Left cardiac atrium (tissue), 4 donors: ENCODE results near the gene TMEM174. TPM values are rescaled to one million over a fixed set of nuclear protein-coding genes. Genes with fewer than 3 reads are reported as not detected.
"Not testable (repeated sequence)": the region's sequence is repeated elsewhere in the genome, so short reads cannot be mapped to it uniquely, and the experiment has no call there.

ENCODE experiments used
- ATAC-seq, 2 donors: fragments of 200-7000 bp; cut with Tn5 transposase; one replicate each; pipeline ENCODE4 v1.9.1; 2020; ENCODE audit warnings: mild to moderate bottlenecking in 2 of 2, moderate library complexity in 2 of 2
- DNase-seq: peaks from one replicate; pipeline ENCODE4 v3.0.0-alpha.2; 2020
- intact Hi-C, 2 donors: fragments of 100-400 bp; cut with DNase I; formaldehyde crosslinking; loops; one replicate each; pipeline versions ENCODE4 v1.14.1 to v1.15.1; 2022 to 2023
- total RNA-seq, 2 donors: library from RNA; stranded (reverse); fragmentation: NEBNext Ultra II Directional; extraction: Animal tissue kit (Norgen Biotek cat#: 25700); gene quantifications; one replicate each; pipeline ENCODE4 v1.2.1, GENCODE V29; 2021
- donor health status: DM: no; HTN: yes; CAD: no.
- donor health status: DM: no; HTN: yes; CAD: no; lungs with severe emphysema.
- donor health status: DM: yes; HTN: yes; CAD: no.
- donor health status: Dilated cardiomyopathy.

Gene TMEM174
- total RNA-seq, 2 donors from 2014 or later = not detected

GRCh38 chr5:73188764-73189531 is 16.0 kb downstream of the TMEM174 start:
- intact Hi-C loops = no loop called here
- DNase-seq = no peak
- no peak for ATAC-seq

- ATAC-seq (peak in 1 of 2 donors; percentile 49), DNase-seq (no peak)
- intact Hi-C loops = no loop called here
Observed at GRCh38 chr5:73189871-73190376, 16.9 kb downstream of the TMEM174 start.

DNA sequence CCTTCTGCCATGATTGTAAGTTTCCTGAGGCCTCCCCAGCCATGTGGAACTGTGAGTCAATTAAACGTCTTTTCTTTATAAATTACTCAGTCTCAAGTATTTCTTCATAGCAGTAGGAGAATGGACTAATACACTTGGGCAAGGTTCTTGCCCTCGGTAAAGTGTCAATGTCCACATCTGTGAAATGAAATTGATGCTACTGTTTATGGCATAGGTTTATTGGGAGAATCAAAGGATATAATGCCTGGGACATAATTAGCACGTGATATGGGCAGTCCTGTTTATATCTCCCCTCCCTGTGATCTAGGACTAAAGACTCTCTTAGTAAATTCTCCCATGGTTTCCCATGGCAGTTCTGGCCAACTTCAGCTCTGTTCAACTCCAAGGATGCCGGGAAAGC is 19.4 kb downstream of the TMEM174 start:
- DNase-seq (no peak), ATAC-seq (no peak)
- intact Hi-C loops = no loop called here

DNA sequence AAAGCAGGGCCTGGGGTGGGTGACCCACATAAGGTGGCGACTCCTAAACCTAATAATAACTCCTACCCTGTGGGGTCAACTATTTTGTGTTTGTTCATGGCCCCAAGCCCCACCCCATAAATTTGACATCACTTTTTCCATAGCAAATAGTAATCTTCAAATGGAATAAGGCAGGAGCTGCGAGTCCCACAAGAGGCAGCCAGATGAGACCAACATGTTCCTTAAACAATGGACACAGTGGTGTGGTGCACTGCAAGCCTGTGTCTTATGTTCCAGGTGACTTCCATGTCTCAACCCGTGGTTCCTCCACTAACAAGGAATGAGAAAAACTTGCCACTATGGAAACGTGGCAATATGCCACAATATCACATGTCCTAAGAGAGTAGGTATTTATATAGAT is 20.6 kb downstream of the TMEM174 start:
- ATAC-seq = no peak
- DNase-seq = no peak
- intact Hi-C loops = no loop called here

GRCh38 chr5:73196201-73196600 is 23.2 kb downstream of the TMEM174 start:
- DNase-seq (no peak), ATAC-seq (no peak)
- intact Hi-C loops = no loop called here

GRCh38 chr5:73197637-73198257 is 24.8 kb downstream of the TMEM174 start:
- intact Hi-C loops = no loop called here
- ATAC-seq (no peak), DNase-seq (no peak)

- intact Hi-C loops = no loop called here
- no peak for DNase-seq
- ATAC-seq = no peak
Observed at GRCh38 chr5:73198833-73199592, 26.0 kb downstream of the TMEM174 start.

GRCh38 chr5:73199671-73200070 is 26.7 kb downstream of the TMEM174 start:
- ATAC-seq = no peak
- intact Hi-C loops = loop anchor here in 1 of 2 donors (5.0 kb wide), 1 partner anchor 117 kb away; no protein-coding TSS in a partner anchor
- DNase-seq = no peak

DNA sequence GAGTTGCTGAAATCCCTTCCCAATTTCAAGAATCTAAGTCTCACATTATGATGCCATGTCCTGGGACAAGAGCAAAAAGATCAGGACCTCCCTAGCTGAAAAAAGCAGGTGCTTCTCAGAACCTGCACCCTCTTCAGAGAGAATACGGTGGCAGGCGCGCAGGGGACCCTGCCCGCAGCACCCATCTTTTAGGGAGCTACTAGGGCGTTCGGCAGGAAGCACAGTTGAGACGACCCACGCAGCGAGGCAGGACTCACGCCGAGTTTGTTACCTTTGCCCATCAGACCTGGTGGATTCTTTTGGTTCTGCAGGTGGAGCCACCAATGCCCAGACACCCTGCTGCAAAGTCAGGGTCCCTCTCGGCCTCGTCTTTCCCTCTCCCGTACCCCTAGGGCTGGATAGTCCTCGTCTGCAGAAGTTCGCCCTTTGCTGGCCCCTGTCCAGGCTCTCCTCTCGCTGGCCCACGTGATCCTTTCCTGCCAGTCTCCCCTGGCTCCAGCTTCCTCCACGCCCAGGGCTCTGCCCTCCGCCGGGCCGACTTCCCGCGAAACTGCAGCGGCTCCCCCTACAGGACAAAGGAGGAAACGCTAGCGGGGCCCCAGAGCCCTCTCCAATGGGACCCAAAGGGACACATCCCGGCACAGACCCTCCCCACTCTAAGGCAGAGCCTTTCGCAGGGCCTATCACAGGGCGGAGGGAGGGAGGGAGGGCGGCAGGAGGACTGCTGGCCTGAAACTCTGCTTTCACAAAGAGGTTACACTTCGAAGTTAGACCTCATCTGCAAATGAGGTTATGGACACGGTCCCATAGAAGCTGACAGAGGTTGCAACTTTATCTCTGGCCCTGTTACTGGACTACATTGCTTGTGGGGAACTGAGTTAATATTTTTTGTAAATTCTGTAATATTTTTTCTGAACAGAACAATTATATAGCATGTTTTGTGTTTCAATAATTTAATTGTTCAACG is 28.8 kb downstream of the TMEM174 start:
- peak; percentile 86 to 87 for ATAC-seq
- intact Hi-C loops = loop anchor here in 1 of 2 donors (5.0 kb wide), 1 partner anchor 120 kb away; no protein-coding TSS in a partner anchor
- DNase-seq = peak; percentile 73

GRCh38 chr5:73204332-73204731 is 31.3 kb downstream of the TMEM174 start:
- no peak for ATAC-seq
- intact Hi-C loops = loop anchor here in 1 of 2 donors (5.0 kb wide), 1 partner anchor 122 kb away; no protein-coding TSS in a partner anchor
- no peak for DNase-seq

DNA sequence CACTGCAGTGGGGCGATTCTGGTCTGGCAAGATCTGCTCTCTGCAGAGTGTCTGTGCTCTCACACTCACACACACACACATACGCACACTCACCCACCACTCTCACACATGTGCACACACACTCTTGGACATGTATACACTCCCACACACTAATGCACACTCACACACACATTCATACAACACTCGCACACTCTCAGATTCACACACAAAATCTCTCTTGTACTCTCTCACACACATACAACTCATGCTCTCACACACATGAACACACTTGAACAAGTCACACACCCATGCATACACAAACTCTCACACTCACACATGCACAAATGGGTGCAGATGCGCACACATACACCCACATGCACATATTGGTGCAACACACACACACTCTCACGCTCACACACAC is 31.7 kb downstream of the TMEM174 start:
- intact Hi-C loops = loop anchor here in 1 of 2 donors (5.0 kb wide), 1 partner anchor 122 kb away; no protein-coding TSS in a partner anchor
- DNase-seq (no peak), ATAC-seq (no peak)

DNA sequence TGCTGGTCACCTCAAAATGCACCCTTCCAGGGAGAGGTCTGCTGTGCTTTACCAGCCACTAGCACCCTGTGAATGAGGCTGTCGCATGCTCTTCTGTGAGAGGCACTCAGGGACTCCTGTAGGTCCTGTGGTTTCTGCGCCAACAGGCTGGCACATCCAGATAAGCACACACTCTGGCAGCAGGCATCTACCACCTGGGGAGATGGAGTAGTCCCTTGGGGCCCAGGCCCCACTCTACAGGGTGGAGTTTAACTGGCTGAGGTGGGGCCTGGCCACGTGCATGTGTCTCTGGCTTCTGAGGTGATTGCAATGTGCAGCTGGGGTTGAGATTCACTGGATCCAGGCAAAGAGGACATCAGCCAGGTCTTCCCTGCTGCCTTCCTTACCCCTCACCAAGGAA is 32.3 kb downstream of the TMEM174 start:
- intact Hi-C loops = no loop called here
- DNase-seq (no peak), ATAC-seq (no peak)

DNA sequence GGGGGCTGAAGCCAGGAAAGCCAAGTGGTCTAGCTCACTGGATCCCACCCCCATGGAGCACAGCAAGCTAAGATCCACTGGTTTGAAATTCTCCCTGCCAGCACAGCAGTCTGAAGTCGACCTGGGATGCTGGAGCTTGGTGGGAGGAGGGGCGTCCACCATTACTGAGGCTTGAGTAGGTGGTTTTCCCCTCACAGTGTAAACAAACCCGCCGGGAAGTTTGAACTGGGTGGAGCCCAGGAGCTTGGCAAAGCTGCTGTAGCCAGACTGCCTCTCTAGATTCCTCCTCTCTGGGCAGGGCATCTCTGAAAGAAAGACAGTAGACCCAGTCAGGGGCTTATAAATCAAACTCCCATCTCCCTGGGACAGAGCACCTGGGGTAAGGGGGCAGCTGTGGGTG is 34.2 kb downstream of the TMEM174 start:
- intact Hi-C loops, ATAC-seq, DNase-seq: not testable (repeated sequence)

GRCh38 chr5:73209075-73209474 is 36.1 kb downstream of the TMEM174 start:
- intact Hi-C loops = not testable (repeated sequence)

DNA sequence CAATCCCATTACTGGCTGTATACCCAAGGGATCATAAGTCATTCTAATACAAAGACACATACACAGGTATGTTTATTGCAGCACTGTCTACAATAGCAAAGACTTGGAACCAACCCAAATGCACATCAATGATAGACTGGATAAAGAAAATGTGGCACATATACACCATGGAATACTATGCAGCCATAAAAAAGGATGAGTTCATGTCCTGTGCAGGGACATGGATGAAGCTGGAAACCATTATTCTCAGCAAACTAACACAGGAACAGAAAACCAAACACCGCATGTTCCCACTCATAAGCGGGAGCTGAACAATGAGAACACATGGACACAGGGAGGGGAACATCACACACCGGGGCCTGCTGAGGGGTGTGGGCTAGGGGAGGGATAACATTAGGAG is 39.7 kb downstream of the TMEM174 start:
- DNase-seq, ATAC-seq: not testable (repeated sequence)
- intact Hi-C loops = loop anchor here (10.0 kb wide), 2 partner anchors 62 to 232 kb away; partner anchors contain the start of gene FOXD1 (in 1 of the 2)

More at GRCh38 chr5:73209075-73209474, 36.1 kb downstream of the TMEM174 start:
- DNase-seq, ATAC-seq: not testable (repeated sequence)

DNA sequence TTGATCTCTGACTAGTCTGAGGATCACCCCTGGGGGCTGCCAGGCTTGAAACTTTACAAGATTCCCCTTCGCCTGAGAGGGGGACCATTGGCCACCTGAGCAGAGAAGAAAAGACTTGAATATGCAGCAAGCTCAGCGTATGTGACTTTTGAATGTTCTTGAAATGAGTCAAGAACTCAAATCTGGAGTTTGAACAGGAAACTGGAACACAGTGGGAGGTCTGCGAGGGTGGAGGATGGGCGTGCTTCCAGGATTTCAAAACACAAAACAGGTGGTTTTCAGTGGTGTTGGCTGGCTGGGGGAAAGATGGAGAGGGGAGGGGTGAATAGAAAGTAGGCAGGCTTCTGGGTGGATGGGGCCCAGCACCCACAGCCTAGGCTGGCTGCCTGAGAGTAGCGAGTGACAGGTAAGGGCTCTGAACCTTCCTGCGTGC is 40.6 kb downstream of the TMEM174 start:
- intact Hi-C loops = loop anchor here (10.0 kb wide), 2 partner anchors 61 to 231 kb away; partner anchors contain the start of gene FOXD1 (in 1 of the 2)
- ATAC-seq = no peak

GRCh38 chr5:73214306-73214705 is 41.3 kb downstream of the TMEM174 start:
- no peak for ATAC-seq
- no peak for DNase-seq
- intact Hi-C loops = loop anchor here (10.0 kb wide), 2 partner anchors 60 to 230 kb away; partner anchors contain the start of gene FOXD1 (in 1 of the 2)

More for the DNA sequence above, 40.6 kb downstream of the TMEM174 start:
- DNase-seq = no peak

- intact Hi-C loops = loop anchor here (5.0 to 10.0 kb wide), 3 partner anchors 60 to 237 kb away; partner anchors contain the start of gene FOXD1 (in 1 of the 2)
- ATAC-seq (no peak), DNase-seq (no peak)
Observed at GRCh38 chr5:73214996-73215395, 42.0 kb downstream of the TMEM174 start.
